Coronary artery (tissue), 2 donors: ENCODE results near the gene ALDH1L2.
"Not testable (repeated sequence)": the region's sequence is repeated elsewhere in the genome, so short reads cannot be mapped to it uniquely, and the experiment has no call there.

Experiments used
- DNase-seq: peaks from one replicate; pipeline ENCODE4 v3.0.0-alpha.2; 2017; ENCODE audit warnings: low spot score
- H3K27ac ChIP-seq, 2 donors: fragments of 200-600 bp; sonication (generic); one replicate each; pipeline ENCODE4 v1.5.1; 2016 to 2019
- H3K4me3 ChIP-seq: fragments of 200-600 bp; sonication (generic); 2 replicates; pipeline ENCODE4 v1.5.1; 2016; ENCODE audit warnings: mild to moderate bottlenecking, moderate library complexity
- CTCF ChIP-seq: fragments of 200-600 bp; sonication (generic); IDR thresholded peaks from one replicate; pipeline ENCODE4 v1.5.1; 2019; ENCODE audit warnings: antibody characterized with exemption

ALDH1L2 gene

DNA sequence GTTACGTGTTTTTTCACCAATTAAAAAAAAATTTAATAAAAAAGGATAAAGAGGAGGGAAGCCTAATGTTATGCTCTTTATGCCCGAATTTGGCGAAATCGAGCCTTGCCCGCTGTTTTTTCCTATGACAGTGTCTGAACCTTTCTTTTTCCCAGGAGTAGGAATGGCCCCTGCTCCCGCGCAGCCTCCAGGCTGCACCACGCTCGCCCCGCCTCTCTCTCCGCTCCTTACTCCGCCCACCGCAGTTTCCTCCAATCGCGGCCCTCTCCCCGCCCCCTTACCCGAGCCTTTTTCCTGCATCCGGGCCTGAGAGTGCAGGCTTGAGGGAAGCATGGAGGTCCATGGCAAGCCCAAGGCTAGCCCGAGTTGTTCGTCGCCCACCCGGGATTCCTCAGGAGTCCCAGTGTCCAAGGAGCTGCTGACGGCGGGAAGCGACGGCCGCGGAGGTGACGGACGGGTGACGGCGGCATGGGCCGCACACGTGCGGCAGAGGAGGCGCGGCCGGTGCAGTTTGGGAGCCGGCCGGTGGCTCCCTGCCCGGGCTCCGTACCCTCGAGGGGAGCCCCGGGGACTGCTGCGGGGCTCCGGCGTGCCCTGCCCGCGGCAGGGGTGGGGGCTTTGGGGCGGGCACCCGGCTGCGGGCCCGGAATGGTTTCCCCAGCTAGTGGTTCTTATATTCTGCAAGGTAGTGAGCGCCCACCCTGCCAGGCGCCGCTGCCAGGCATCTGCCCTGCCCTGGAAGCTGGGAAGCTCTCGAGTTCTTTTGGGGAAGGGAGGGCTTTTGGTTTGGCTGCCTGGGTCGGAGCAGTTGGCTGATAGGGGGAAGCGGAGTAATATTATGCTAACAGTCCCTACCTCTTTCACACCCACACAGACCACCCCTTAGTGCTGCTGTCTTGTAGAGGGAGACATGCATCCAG is 98.0 kb downstream of the ALDH1L2 start, which contains the start of gene NOPCHAP1:
Gene NOPCHAP1 (plus strand): TSS at position 295 of the 920 bp plus-strand sequence. CDS start 37 bp downstream, at position 332.
- H3K27ac ChIP-seq = peak within 1 kb of the TSS; percentile 66 to 73
- DNase-seq = peak; percentile 94
- no peak for TF ChIP-seq CTCF
- peak within 1 kb of the TSS; percentile 82 for H3K4me3 ChIP-seq

GRCh38 chr12:104985206-104985605 is 99.1 kb downstream of the ALDH1L2 start:
- no peak for DNase-seq
- Histone ChIP-seq H3K27ac (no peak overlapping the region), H3K4me3 (peak overlapping the region; percentile 82)
- no peak for TF ChIP-seq CTCF

DNA sequence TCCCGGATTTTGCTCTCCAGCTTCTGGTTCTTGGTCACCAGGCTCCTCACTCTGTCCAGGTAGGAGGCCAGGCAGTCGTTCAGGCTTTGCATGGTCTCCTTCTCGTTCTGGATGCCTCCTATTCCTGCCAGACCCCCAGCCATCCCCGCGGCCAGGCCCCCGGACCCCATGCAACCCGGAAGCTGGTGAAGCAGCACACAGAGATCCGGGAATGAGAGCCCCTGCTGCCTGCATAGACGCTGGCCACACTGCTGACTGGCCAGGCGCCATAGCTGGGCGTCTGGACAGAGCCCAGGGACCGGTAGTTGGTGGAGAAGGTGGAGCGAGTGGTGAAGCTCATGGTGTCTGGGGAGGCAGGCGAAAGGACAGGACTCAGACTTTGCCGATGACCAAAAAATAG is 106.6 kb downstream of the ALDH1L2 start:
- not testable (repeated sequence) for H3K27ac ChIP-seq

GRCh38 chr12:104976703-104977102 is 107.6 kb downstream of the ALDH1L2 start:
- DNase-seq = no peak
- Histone ChIP-seq H3K27ac (no peak overlapping the region), H3K4me3 (no peak overlapping the region)
- no peak for TF ChIP-seq CTCF

More for the DNA sequence above, 106.6 kb downstream of the ALDH1L2 start:
- DNase-seq, H3K4me3 ChIP-seq: not testable (repeated sequence)

GRCh38 chr12:104975587-104976343 is 108.5 kb downstream of the ALDH1L2 start:
- Histone ChIP-seq H3K4me3 (no peak overlapping the region), H3K27ac (no peak overlapping the region)
- TF ChIP-seq CTCF = no peak
- DNase-seq = no peak

GRCh38 chr12:104974626-104975290 is 109.5 kb downstream of the ALDH1L2 start:
- DNase-seq = no peak
- Histone ChIP-seq H3K4me3 (no peak overlapping the region), H3K27ac (no peak overlapping the region)
- TF ChIP-seq CTCF = no peak

- DNase-seq = no peak
- no peak for TF ChIP-seq CTCF
- Histone ChIP-seq H3K4me3 (no peak overlapping the region), H3K27ac (no peak overlapping the region)
Measured at GRCh38 chr12:104973250-104973649, 111.0 kb downstream of the ALDH1L2 start.
